C4-2B (cell line): ENCODE data around the gene MROH2A.

Source experiments
- H3K27ac ChIP-seq: fragments of 450-650 bp; 2 replicates; pipeline ENCODE4 v1.5.1; 2017
- ZFX ChIP-seq: fragments of 450-650 bp; IDR thresholded peaks from 2 replicates; pipeline ENCODE4 v1.6.1; 2017
- TF ChIP-seq, protein P1 (sequence below): fragments of 450-650 bp; conservative IDR thresholded peaks from 2 replicates; pipeline ENCODE4 v1.5.1; 2017; ENCODE audit warnings: mild to moderate bottlenecking

The MROH2A gene

DNA sequence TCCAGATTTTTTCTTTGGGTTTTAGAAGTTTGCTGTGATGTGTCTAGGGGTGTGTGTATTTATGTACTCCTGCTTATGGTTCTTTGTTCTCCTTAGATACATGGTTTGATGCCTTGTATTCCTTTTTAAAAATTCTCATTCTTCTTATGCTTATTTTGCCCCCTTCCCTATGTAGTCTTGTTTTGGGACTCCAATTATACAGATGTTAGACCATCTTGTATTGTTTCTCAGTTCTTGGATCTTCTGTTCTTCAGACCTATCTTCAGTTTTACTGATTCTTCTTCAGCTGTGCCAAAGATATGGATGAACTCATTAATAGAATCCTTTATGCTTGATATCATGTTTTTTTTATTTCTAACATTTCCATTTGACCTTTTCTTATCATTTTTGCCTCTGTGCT is 104.2 kb downstream of the MROH2A start:
- TF ChIP-seq, protein P1, sequence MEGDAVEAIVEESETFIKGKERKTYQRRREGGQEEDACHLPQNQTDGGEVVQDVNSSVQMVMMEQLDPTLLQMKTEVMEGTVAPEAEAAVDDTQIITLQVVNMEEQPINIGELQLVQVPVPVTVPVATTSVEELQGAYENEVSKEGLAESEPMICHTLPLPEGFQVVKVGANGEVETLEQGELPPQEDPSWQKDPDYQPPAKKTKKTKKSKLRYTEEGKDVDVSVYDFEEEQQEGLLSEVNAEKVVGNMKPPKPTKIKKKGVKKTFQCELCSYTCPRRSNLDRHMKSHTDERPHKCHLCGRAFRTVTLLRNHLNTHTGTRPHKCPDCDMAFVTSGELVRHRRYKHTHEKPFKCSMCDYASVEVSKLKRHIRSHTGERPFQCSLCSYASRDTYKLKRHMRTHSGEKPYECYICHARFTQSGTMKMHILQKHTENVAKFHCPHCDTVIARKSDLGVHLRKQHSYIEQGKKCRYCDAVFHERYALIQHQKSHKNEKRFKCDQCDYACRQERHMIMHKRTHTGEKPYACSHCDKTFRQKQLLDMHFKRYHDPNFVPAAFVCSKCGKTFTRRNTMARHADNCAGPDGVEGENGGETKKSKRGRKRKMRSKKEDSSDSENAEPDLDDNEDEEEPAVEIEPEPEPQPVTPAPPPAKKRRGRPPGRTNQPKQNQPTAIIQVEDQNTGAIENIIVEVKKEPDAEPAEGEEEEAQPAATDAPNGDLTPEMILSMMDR, result no peak
- TF ChIP-seq ZFX, result no peak
- H3K27ac ChIP-seq, result no peak overlapping the region
